Measurements from ENCODE around the gene AGBL5. TPM values are rescaled to one million over a fixed set of nuclear protein-coding genes. Genes with fewer than 3 reads are reported as not detected.

The AGBL5 gene
- polyA plus RNA-seq, 1 donor (not counting 4 experiments of a cell fraction or from before 2014, with no cell fraction given) = 25.5 TPM

GRCh38 chr2:27016801-27017325 lies 34.6 kb upstream of the AGBL5 start:
- H3K4me1 ChIP-seq (ENCODE audit: control insufficient read depth, extremely low read depth, insufficient read depth, low read length) = peaks cover 13% of the 10 kb centered on the region
- H3K79me2 ChIP-seq (ENCODE audit: control insufficient read depth, insufficient read depth, low read length) = no peaks in the 10 kb centered on the region
- no peak overlapping the region for H3K4me2 ChIP-seq (ENCODE audit: control insufficient read depth, extremely low read depth, insufficient read depth, low read depth, low read length)
- H3K4me3 ChIP-seq (ENCODE audit: control insufficient read depth in 2 of 3, extremely low read depth in 1 of 3, insufficient read depth in 2 of 3, low read depth in 1 of 3, low read length in 3 of 3) = no peak overlapping the region
- FAIRE-seq (peak; percentile 56), DNase-seq (ENCODE audit: low read depth, low spot score) (no peak)
- dilution Hi-C loops (cut with MboI; ENCODE audit: extremely low pct_ligation_motif_present, low sequenced_read_pairs) = no loop called here
- H3K9me3 ChIP-seq (ENCODE audit: control insufficient read depth, low read depth, low read length) = no peaks in the 10 kb centered on the region
- no peak overlapping the region for H3K27ac ChIP-seq (ENCODE audit: control insufficient read depth, insufficient read depth, low read length)
- H4K20me1 ChIP-seq (ENCODE audit: control insufficient read depth, extremely low read depth, insufficient read depth, low read length) = no peaks in the 10 kb centered on the region
- no peak overlapping the region for H2AFZ ChIP-seq (ENCODE audit: control insufficient read depth, low read length)
- H3K9ac ChIP-seq (ENCODE audit: control insufficient read depth, extremely low read depth, insufficient read depth, low read length) = no peak overlapping the region
- no peaks in the 10 kb centered on the region for H3K27me3 ChIP-seq (ENCODE audit: control insufficient read depth, extremely low read depth, insufficient read depth, low read length)
- no peaks in the 10 kb centered on the region for H3K9me1 ChIP-seq (ENCODE audit: control insufficient read depth, extremely low read depth, insufficient read depth, low read length)
- H3K36me3 ChIP-seq (ENCODE audit: control insufficient read depth in 2 of 2, extremely low read depth in 1 of 2, insufficient read depth in 2 of 2, low read length in 2 of 2) = no peaks in the 10 kb centered on the region
- TF ChIP-seq EZH2 (IDR thresholded peaks at IDR 0.05; ENCODE audit: low read length) = no peak
- peak; percentile 68 to 69 (median 69) for TF ChIP-seq CTCF (optimal IDR thresholded peaks at IDR 0.05 in 1 of 3, IDR thresholded peaks at IDR 0.05 in 1 of 3, conservative IDR thresholded peaks at IDR 0.05 in 1 of 3; ENCODE audit: extremely low read depth in 1 of 3, insufficient read depth in 2 of 3, low read length in 3 of 3)

- H3K4me1 ChIP-seq (ENCODE audit: control insufficient read depth, extremely low read depth, insufficient read depth, low read length) = peaks cover 14% of the 10 kb centered on the region
- DNase-seq (ENCODE audit: low read depth, low spot score) (no peak), FAIRE-seq (no peak)
- H3K27ac ChIP-seq (ENCODE audit: control insufficient read depth, insufficient read depth, low read length) = no peak overlapping the region
- no peak overlapping the region for H3K4me2 ChIP-seq (ENCODE audit: control insufficient read depth, extremely low read depth, insufficient read depth, low read depth, low read length)
- peaks cover 0 to 2% of the 10 kb centered on the region in 2 experiments for H3K36me3 ChIP-seq (ENCODE audit: control insufficient read depth in 2 of 2, extremely low read depth in 1 of 2, insufficient read depth in 2 of 2, low read length in 2 of 2)
- no peak for TF ChIP-seq EZH2 (IDR thresholded peaks at IDR 0.05; ENCODE audit: low read length)
- TF ChIP-seq CTCF (optimal IDR thresholded peaks at IDR 0.05 in 1 of 3, IDR thresholded peaks at IDR 0.05 in 1 of 3, conservative IDR thresholded peaks at IDR 0.05 in 1 of 3; ENCODE audit: extremely low read depth in 1 of 3, insufficient read depth in 2 of 3, low read length in 3 of 3) = no peak
- H3K79me2 ChIP-seq (ENCODE audit: control insufficient read depth, insufficient read depth, low read length) = no peaks in the 10 kb centered on the region
- no peak overlapping the region for H2AFZ ChIP-seq (ENCODE audit: control insufficient read depth, low read length)
- no peaks in the 10 kb centered on the region for H3K9me3 ChIP-seq (ENCODE audit: control insufficient read depth, low read depth, low read length)
- no peak overlapping the region for H3K4me3 ChIP-seq (ENCODE audit: control insufficient read depth in 2 of 3, extremely low read depth in 1 of 3, insufficient read depth in 2 of 3, low read depth in 1 of 3, low read length in 3 of 3)
- H3K27me3 ChIP-seq (ENCODE audit: control insufficient read depth, extremely low read depth, insufficient read depth, low read length) = no peaks in the 10 kb centered on the region
- no peaks in the 10 kb centered on the region for H3K9me1 ChIP-seq (ENCODE audit: control insufficient read depth, extremely low read depth, insufficient read depth, low read length)
- no peak overlapping the region for H3K9ac ChIP-seq (ENCODE audit: control insufficient read depth, extremely low read depth, insufficient read depth, low read length)
- no peaks in the 10 kb centered on the region for H4K20me1 ChIP-seq (ENCODE audit: control insufficient read depth, extremely low read depth, insufficient read depth, low read length)
- dilution Hi-C loops (cut with MboI; ENCODE audit: extremely low pct_ligation_motif_present, low sequenced_read_pairs) = no loop called here
Observed at GRCh38 chr2:27018142-27018541, 33.3 kb upstream of the AGBL5 start.
